SK-N-SH treated with all-trans-retinoic acid at 6 μM for 48 hours (cell line): Measurements from ENCODE around the gene ABCA9.
A peak's percentile ranks its signal among the peaks of the same experiment; 100 is the strongest.
"Not testable (repeated sequence)": the region's sequence is repeated elsewhere in the genome, so short reads cannot be mapped to it uniquely, and the experiment has no call there.

Experiments used
- ATAC-seq: fragments of 200-7000 bp; cut with Tn5 transposase; 3 replicates; pipeline ENCODE4 v1.9.1; 2020; ENCODE audit warnings: mild to moderate bottlenecking, moderate library complexity
- ARNTL ChIP-seq: fragments of 450-650 bp; formaldehyde crosslinking; IDR thresholded peaks from 2 replicates; pipeline ENCODE4 v1.5.0; 2020; ENCODE audit warnings: low read depth, mild to moderate bottlenecking, moderate library complexity, borderline replicate concordance
- BACH2 ChIP-seq: fragments of 250-450 bp; sonication (Bioruptor Pico); IDR thresholded peaks from 2 replicates; pipeline ENCODE4 v1.9.0; 2021; ENCODE audit warnings: mild to moderate bottlenecking, borderline replicate concordance
- CREB5 ChIP-seq: fragments of 250-450 bp; sonication (Bioruptor Pico); IDR thresholded peaks from 2 replicates; pipeline ENCODE4 v1.5.1; 2020; ENCODE audit warnings: low read depth, mild to moderate bottlenecking, moderate library complexity
- CSDC2 ChIP-seq: fragments of 250-450 bp; sonication (Bioruptor Pico); IDR thresholded peaks from 2 replicates; pipeline ENCODE4 v1.5.0; 2020; ENCODE audit warnings: mild to moderate bottlenecking, moderate library complexity
- ESRRG ChIP-seq: fragments of 250-450 bp; sonication (Bioruptor Pico); IDR thresholded peaks from 2 replicates; pipeline ENCODE4 v1.6.1; 2021; ENCODE audit warnings: mild to moderate bottlenecking
- GLIS3 ChIP-seq: fragments of 250-450 bp; sonication (Bioruptor Pico); IDR thresholded peaks from 2 replicates; pipeline ENCODE4 v1.5.0; 2020; ENCODE audit warnings: mild to moderate bottlenecking, moderate library complexity
- ISL1 ChIP-seq: fragments of 250-450 bp; sonication (Bioruptor Pico); IDR thresholded peaks from 2 replicates; pipeline ENCODE4 v2.1.2; 2022; ENCODE audit warnings: mild to moderate bottlenecking, moderate library complexity
- OSR1 ChIP-seq: fragments of 250-450 bp; sonication (Bioruptor Pico); IDR thresholded peaks from 2 replicates; pipeline ENCODE4 v1.8.0; 2022; ENCODE audit warnings: moderate library complexity, mild to moderate bottlenecking, inconsistent platforms
- PPARA ChIP-seq: fragments of 250-450 bp; sonication (Bioruptor Pico); IDR thresholded peaks from 2 replicates; pipeline ENCODE4 v1.5.0; 2020; ENCODE audit warnings: mild to moderate bottlenecking, borderline replicate concordance
- RARB ChIP-seq: fragments of 250-450 bp; sonication (Bioruptor Pico); IDR thresholded peaks from 2 replicates; pipeline ENCODE4 v1.8.0; 2021; ENCODE audit warnings: mild to moderate bottlenecking, moderate library complexity
- SNAI2 ChIP-seq: fragments of 250-450 bp; sonication (Bioruptor Pico); IDR thresholded peaks from 2 replicates; pipeline ENCODE4 v1.5.0; 2020; ENCODE audit warnings: mild to moderate bottlenecking, moderate library complexity
- TCF4 ChIP-seq: fragments of 250-450 bp; sonication (Bioruptor Pico); IDR thresholded peaks from 2 replicates; pipeline ENCODE4 v1.8.0; 2021; ENCODE audit warnings: mild to moderate bottlenecking, moderate library complexity, borderline replicate concordance
- TOX ChIP-seq: fragments of 250-450 bp; sonication (Bioruptor Pico); IDR thresholded peaks from 2 replicates; pipeline ENCODE4 v1.8.0; 2021; ENCODE audit warnings: mild to moderate bottlenecking, moderate library complexity, borderline replicate concordance
- ZFP3 ChIP-seq: fragments of 250-450 bp; sonication (Bioruptor Pico); IDR thresholded peaks from 2 replicates; pipeline ENCODE4 v1.5.0; 2020; ENCODE audit warnings: mild to moderate bottlenecking, moderate library complexity
- ZFP30 ChIP-seq: fragments of 450-650 bp; formaldehyde crosslinking; IDR thresholded peaks from 2 replicates; pipeline ENCODE4 v1.5.0; 2022; ENCODE audit warnings: mild to moderate bottlenecking, moderate library complexity
- ZNF565 ChIP-seq: fragments of 450-650 bp; formaldehyde crosslinking; conservative IDR thresholded peaks from 2 replicates; pipeline ENCODE4 v1.5.0; 2020; ENCODE audit warnings: low read depth, mild to moderate bottlenecking, moderate library complexity
- ZNF70 ChIP-seq: fragments of 450-650 bp; formaldehyde crosslinking; IDR thresholded peaks from 2 replicates; pipeline ENCODE4 v1.5.0; 2020; ENCODE audit warnings: mild to moderate bottlenecking, moderate library complexity
- ZNF8 ChIP-seq: fragments of 450-650 bp; formaldehyde crosslinking; IDR thresholded peaks from 2 replicates; pipeline ENCODE4 v1.5.0; 2020; ENCODE audit warnings: mild to moderate bottlenecking, moderate library complexity
- TF ChIP-seq, protein P1 (sequence below): fragments of 250-450 bp; sonication (Bioruptor Pico); IDR thresholded peaks from 2 replicates; pipeline ENCODE4 v1.8.0; 2021; ENCODE audit warnings: low read depth, mild to moderate bottlenecking, moderate library complexity, borderline replicate concordance
- TF ChIP-seq, protein P2 (sequence below): fragments of 250-450 bp; sonication (Bioruptor Pico); IDR thresholded peaks from 2 replicates; pipeline ENCODE4 v1.8.0; 2020; ENCODE audit warnings: mild to moderate bottlenecking, moderate library complexity, borderline replicate concordance
- TF ChIP-seq, protein P3 (sequence below): fragments of 250-450 bp; sonication (Bioruptor Pico); IDR thresholded peaks from 2 replicates; pipeline ENCODE4 v1.5.0; 2020; ENCODE audit warnings: mild to moderate bottlenecking, moderate library complexity
- TF ChIP-seq, protein P4 (sequence below): fragments of 250-450 bp; sonication (Bioruptor Pico); IDR thresholded peaks from 2 replicates; pipeline ENCODE4 v1.5.1; 2021; ENCODE audit warnings: mild to moderate bottlenecking, moderate library complexity

ABCA9 gene

DNA sequence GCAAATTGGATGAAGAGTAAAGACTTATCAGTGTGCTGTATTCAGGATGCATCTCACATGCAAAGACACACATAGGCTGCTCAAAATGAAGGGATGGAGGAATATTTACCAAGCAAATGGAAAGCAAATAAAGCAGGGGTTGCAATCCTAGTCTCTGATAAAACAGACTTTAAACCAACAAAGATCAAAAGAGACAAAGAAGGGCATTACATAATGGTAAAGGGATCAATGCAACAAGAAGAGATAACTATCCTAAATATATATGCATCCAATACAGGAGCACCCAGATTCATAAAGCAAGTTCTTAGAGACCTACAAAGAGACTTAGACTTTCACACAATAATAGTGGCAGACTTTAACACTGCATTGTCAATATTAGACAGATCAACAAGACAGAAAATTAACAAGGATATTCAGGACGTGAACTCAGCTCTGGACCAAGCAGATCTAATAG is 12.1 kb upstream of the ABCA9 start:
- not testable (repeated sequence) for ATAC-seq

DNA sequence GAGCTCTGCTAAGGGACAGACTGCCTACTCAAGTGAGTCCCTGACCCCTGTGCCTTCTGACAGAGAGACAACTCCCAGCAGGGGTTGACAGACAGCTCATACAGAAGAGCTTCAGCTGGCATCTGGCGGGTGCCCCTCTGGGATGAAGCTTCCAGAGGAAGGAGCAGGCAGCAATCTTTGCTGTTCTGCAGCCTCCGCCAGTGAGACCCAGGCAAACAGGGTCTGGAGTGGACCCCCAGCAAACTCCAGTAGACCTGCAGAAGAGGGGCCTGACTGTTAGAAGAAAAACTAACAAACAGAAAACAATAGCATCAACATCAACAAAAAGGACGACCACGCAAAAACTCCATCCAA is 10.5 kb upstream of the ABCA9 start:
- ATAC-seq: not testable (repeated sequence)

- not testable (repeated sequence) for ATAC-seq
Measured at GRCh38 chr17:69070378-69071232, 9.9 kb upstream of the ABCA9 start.

DNA sequence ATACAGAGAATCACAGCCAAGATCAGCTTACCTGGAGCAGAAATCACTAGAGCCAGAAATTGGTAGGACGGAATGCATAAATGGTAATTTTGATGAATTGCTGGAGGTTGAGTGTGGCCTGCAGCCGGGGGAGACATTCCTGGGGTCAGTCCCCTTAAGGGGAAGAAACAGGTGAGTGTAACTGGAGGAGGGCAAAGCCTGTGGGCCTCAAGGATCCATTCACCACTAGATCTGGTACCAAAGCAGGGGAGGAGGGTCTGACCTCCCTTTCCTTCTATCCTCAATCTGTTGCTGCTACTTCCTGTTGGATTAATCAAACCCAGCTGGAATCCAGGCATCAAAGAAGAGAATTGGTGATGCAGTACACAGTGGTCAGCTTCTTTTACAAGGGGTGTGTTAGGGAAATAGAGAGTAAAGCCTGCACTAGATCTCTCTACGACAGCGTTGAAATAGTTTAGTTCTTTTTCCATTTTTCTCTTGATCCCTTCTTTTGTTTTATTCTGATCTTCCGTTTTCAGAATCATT is 8.6 kb upstream of the ABCA9 start:
- TF ChIP-seq TCF4 (CRISPR knock-in tag): peak; percentile 23; the same call in 1 of the 2 replicates
- TF ChIP-seq ARNTL (CRISPR knock-in tag): no peak
- TF ChIP-seq ZNF70 (CRISPR knock-in tag): no peak
- peak; percentile 44 for ATAC-seq

DNA sequence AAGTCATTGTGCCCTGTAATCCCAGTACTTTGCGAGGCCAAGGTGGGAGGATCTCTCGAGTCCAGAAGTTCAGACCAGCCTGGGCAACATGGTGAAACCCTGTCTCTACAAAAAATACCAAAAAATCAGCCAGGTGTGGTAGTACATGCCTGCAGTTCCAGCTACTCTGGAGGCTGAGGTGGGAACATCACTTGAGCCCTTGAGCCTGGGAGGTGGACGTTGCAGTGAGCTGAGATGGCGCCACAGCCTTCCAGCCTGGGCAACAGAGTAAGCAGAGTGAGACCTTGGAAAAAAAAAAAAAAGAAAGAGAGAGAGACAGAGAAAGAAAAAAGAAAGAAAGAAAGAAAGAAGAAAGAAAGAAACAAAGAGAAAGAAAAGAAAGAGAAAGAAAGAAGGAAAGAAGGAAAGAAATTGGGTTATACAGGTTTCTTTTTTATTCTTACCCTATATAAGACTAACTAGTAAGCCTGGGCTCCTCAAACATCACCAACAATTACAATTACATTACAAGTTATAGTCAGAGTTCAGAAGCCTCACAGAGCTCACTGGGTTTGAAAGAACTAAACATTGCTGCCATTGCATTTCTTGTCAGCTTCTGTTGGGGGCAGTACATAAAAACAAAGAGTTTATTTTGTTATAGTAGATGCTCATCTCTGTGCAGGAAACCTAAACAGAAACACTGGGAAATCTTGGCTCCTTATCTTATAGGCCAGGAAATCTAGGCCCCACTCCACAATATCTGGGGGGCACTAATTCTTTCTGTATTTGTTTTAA is 6.7 kb upstream of the ABCA9 start:
- peak; percentile 75 for ATAC-seq
- no peak for TF ChIP-seq CREB5 (CRISPR knock-in tag)
- TF ChIP-seq BACH2: no peak
- TF ChIP-seq ZFP30 (CRISPR knock-in tag): no peak
- TF ChIP-seq ESRRG (CRISPR knock-in tag): no peak
- TF ChIP-seq OSR1 (CRISPR knock-in tag): no peak
- TF ChIP-seq SNAI2 (CRISPR knock-in tag): no peak
- no peak for TF ChIP-seq GLIS3
- TF ChIP-seq ZNF70 (CRISPR knock-in tag): no peak

- TF ChIP-seq ARNTL (CRISPR knock-in tag) (no peak), OSR1 (CRISPR knock-in tag) (no peak), RARB (CRISPR knock-in tag) (no peak), ZNF565 (CRISPR knock-in tag) (no peak), ZFP30 (CRISPR knock-in tag) (no peak), ZFP3 (no peak), TOX (no peak), ZNF70 (CRISPR knock-in tag) (no peak), BACH2 (no peak), ESRRG (CRISPR knock-in tag) (no peak), PPARA (CRISPR knock-in tag) (no peak), SNAI2 (CRISPR knock-in tag) (no peak), ISL1 (CRISPR knock-in tag) (no peak), CSDC2 (no peak), GLIS3 (no peak), ZNF8 (CRISPR knock-in tag) (no peak)
- TF ChIP-seq, protein P1, sequence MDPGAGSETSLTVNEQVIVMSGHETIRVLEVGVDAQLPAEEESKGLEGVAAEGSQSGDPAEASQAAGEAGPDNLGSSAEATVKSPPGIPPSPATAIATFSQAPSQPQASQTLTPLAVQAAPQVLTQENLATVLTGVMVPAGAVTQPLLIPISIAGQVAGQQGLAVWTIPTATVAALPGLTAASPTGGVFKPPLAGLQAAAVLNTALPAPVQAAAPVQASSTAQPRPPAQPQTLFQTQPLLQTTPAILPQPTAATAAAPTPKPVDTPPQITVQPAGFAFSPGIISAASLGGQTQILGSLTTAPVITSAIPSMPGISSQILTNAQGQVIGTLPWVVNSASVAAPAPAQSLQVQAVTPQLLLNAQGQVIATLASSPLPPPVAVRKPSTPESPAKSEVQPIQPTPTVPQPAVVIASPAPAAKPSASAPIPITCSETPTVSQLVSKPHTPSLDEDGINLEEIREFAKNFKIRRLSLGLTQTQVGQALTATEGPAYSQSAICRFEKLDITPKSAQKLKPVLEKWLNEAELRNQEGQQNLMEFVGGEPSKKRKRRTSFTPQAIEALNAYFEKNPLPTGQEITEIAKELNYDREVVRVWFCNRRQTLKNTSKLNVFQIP (CRISPR knock-in tag): no peak
- TF ChIP-seq, protein P2, sequence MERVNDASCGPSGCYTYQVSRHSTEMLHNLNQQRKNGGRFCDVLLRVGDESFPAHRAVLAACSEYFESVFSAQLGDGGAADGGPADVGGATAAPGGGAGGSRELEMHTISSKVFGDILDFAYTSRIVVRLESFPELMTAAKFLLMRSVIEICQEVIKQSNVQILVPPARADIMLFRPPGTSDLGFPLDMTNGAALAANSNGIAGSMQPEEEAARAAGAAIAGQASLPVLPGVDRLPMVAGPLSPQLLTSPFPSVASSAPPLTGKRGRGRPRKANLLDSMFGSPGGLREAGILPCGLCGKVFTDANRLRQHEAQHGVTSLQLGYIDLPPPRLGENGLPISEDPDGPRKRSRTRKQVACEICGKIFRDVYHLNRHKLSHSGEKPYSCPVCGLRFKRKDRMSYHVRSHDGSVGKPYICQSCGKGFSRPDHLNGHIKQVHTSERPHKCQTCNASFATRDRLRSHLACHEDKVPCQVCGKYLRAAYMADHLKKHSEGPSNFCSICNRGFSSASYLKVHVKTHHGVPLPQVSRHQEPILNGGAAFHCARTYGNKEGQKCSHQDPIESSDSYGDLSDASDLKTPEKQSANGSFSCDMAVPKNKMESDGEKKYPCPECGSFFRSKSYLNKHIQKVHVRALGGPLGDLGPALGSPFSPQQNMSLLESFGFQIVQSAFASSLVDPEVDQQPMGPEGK: no peak
- TF ChIP-seq, protein P3, sequence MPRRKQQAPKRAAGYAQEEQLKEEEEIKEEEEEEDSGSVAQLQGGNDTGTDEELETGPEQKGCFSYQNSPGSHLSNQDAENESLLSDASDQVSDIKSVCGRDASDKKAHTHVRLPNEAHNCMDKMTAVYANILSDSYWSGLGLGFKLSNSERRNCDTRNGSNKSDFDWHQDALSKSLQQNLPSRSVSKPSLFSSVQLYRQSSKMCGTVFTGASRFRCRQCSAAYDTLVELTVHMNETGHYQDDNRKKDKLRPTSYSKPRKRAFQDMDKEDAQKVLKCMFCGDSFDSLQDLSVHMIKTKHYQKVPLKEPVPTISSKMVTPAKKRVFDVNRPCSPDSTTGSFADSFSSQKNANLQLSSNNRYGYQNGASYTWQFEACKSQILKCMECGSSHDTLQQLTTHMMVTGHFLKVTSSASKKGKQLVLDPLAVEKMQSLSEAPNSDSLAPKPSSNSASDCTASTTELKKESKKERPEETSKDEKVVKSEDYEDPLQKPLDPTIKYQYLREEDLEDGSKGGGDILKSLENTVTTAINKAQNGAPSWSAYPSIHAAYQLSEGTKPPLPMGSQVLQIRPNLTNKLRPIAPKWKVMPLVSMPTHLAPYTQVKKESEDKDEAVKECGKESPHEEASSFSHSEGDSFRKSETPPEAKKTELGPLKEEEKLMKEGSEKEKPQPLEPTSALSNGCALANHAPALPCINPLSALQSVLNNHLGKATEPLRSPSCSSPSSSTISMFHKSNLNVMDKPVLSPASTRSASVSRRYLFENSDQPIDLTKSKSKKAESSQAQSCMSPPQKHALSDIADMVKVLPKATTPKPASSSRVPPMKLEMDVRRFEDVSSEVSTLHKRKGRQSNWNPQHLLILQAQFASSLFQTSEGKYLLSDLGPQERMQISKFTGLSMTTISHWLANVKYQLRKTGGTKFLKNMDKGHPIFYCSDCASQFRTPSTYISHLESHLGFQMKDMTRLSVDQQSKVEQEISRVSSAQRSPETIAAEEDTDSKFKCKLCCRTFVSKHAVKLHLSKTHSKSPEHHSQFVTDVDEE (CRISPR knock-in tag): no peak
- TF ChIP-seq, protein P4, sequence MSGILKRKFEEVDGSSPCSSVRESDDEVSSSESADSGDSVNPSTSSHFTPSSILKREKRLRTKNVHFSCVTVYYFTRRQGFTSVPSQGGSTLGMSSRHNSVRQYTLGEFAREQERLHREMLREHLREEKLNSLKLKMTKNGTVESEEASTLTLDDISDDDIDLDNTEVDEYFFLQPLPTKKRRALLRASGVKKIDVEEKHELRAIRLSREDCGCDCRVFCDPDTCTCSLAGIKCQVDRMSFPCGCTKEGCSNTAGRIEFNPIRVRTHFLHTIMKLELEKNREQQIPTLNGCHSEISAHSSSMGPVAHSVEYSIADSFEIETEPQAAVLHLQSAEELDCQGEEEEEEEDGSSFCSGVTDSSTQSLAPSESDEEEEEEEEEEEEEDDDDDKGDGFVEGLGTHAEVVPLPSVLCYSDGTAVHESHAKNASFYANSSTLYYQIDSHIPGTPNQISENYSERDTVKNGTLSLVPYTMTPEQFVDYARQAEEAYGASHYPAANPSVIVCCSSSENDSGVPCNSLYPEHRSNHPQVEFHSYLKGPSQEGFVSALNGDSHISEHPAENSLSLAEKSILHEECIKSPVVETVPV (CRISPR knock-in tag): no peak
- ATAC-seq: no peak
Measured at GRCh38 chr17:69066482-69066881, 5.8 kb upstream of the ABCA9 start.
